Neural cell (in vitro differentiated cells): ENCODE measurements around the gene PHOX2B. TPM values are rescaled to one million over a fixed set of nuclear protein-coding genes. Genes with fewer than 3 reads are reported as not detected.

Experiments used
- H2AFZ ChIP-seq: fragments of 200-600, 300-800 bp; sonication (generic), shearing (Covaris generic); 2 replicates; pipeline ENCODE4 v1.6.0; 2014; ENCODE audit warnings: low read depth, mild to moderate bottlenecking, antibody characterized with exemption, low read length, moderate library complexity
- H3F3A ChIP-seq: fragments of 200-600 bp; shearing (Covaris generic); 2 replicates; pipeline ENCODE4 v1.6.1; 2016; ENCODE audit warnings: mild to moderate bottlenecking, moderate library complexity, mixed read lengths, antibody characterized with exemption, low read length; ENCODE audit not compliant: insufficient read depth, poor library complexity, severe bottlenecking
- H3K27ac ChIP-seq: fragments of 200-600, 300-800 bp; sonication (generic), shearing (Covaris generic); 2 replicates; pipeline ENCODE4 v1.5.1; 2014; ENCODE audit warnings: mild to moderate bottlenecking, low read length, moderate library complexity
- H3K27me3 ChIP-seq: fragments of 300-800, 200-600 bp; sonication (generic), shearing (Covaris generic); 2 replicates; pipeline ENCODE4 v1.6.0; 2014; ENCODE audit warnings: mild to moderate bottlenecking, low read depth, low read length, moderate library complexity; ENCODE audit not compliant: insufficient read depth
- H3K36me3 ChIP-seq: fragments of 300-800, 200-600 bp; sonication (generic), shearing (Covaris generic); 2 replicates; pipeline ENCODE4 v1.5.1; 2014; ENCODE audit warnings: mild to moderate bottlenecking, antibody characterized with exemption, low read length, moderate library complexity; ENCODE audit not compliant: insufficient read depth
- H3K4me2 ChIP-seq: fragments of 300-800, 200-600 bp; sonication (generic), shearing (Covaris generic); 2 replicates; pipeline ENCODE4 v1.6.0; 2014; ENCODE audit warnings: mild to moderate bottlenecking, low read length
- H3K4me3 ChIP-seq: fragments of 300-800, 200-600 bp; sonication (generic), shearing (Covaris generic); 2 replicates; pipeline ENCODE4 v1.5.1; 2014; ENCODE audit warnings: mild to moderate bottlenecking, low read length, moderate library complexity
- H3K79me2 ChIP-seq: fragments of 200-600 bp; shearing (Covaris generic); replicated peaks from 2 replicates; pipeline ENCODE4 v1.6.0; 2014; ENCODE audit warnings: mild to moderate bottlenecking, low read length, moderate library complexity; ENCODE audit not compliant: insufficient read depth
- H3K9ac ChIP-seq: fragments of 300-800, 200-600 bp; sonication (generic), shearing (Covaris generic); 2 replicates; pipeline ENCODE4 v1.6.1; 2016; ENCODE audit warnings: mild to moderate bottlenecking, low read length, mixed read lengths
- H3K9me2 ChIP-seq: fragments of 200-600 bp; shearing (Covaris generic); 2 replicates; pipeline ENCODE4 v1.6.1; 2016; ENCODE audit warnings: mild to moderate bottlenecking, low read length, mixed read lengths; ENCODE audit not compliant: insufficient read depth
- H3K9me3 ChIP-seq: fragments of 200-600, 300-800 bp; sonication (generic), shearing (Covaris generic); 2 replicates; pipeline ENCODE4 v1.6.1; 2016; ENCODE audit warnings: mild to moderate bottlenecking, mixed run types, low read length, moderate library complexity, mixed read lengths
- H4K20me1 ChIP-seq: fragments of 200-600 bp; shearing (Covaris generic); 2 replicates; pipeline ENCODE4 v1.6.1; 2016; ENCODE audit warnings: mild to moderate bottlenecking, mixed run types; ENCODE audit not compliant: insufficient read depth
- EP300 ChIP-seq: fragments of 450-650 bp; conservative IDR thresholded peaks from 2 replicates; pipeline ENCODE4 v1.6.1; 2014; ENCODE audit warnings: antibody characterized with exemption, mild to moderate bottlenecking, moderate library complexity; ENCODE audit not compliant: poor library complexity, severe bottlenecking
- EZH2 ChIP-seq: fragments of 200-600, 300-800 bp; shearing (Covaris generic), sonication (generic); IDR thresholded peaks from 2 replicates; pipeline ENCODE4 v1.6.1; 2014; ENCODE audit warnings: antibody characterized with exemption, low read length, borderline replicate concordance, mild to moderate bottlenecking; ENCODE audit not compliant: insufficient read depth, poor library complexity, severe bottlenecking
- MXI1 ChIP-seq: fragments of 450-650 bp; conservative IDR thresholded peaks from 2 replicates; pipeline ENCODE4 v1.6.1; 2014; ENCODE audit warnings: antibody characterized with exemption, mild to moderate bottlenecking; ENCODE audit not compliant: poor library complexity, severe bottlenecking
- POLR2AphosphoS5 ChIP-seq: IDR thresholded peaks from 2 replicates; pipeline ENCODE4 v1.6.1; 2012
- RAD21 ChIP-seq: fragments of 450-650 bp; conservative IDR thresholded peaks from 2 replicates; pipeline ENCODE4 v1.6.1; 2014; ENCODE audit warnings: antibody characterized with exemption, mild to moderate bottlenecking, moderate library complexity
- SMC3 ChIP-seq: fragments of 450-650 bp; conservative IDR thresholded peaks from 2 replicates; pipeline ENCODE4 v1.6.1; 2014; ENCODE audit warnings: antibody characterized with exemption, mild to moderate bottlenecking, moderate library complexity; ENCODE audit not compliant: poor library complexity
- TAF1 ChIP-seq: IDR thresholded peaks from 2 replicates; pipeline ENCODE4 v1.6.1; 2012; ENCODE audit warnings: low read depth
- polyA plus RNA-seq: library from polyadenylated mRNA; depleted of rRNA; stranded (reverse); fragments of >200 nt; gene quantifications from 2 replicates; pipeline ENCODE4 v1.2.3, GENCODE V29; 2014
- TF ChIP-seq, protein P1 (sequence below): fragments of 450-650 bp; IDR thresholded peaks from 2 replicates; pipeline ENCODE4 v1.5.1; 2014; ENCODE audit warnings: antibody characterized with exemption, mild to moderate bottlenecking, moderate library complexity; ENCODE audit not compliant: poor library complexity, severe bottlenecking
- TF ChIP-seq, protein P2 (sequence below): IDR thresholded peaks from 2 replicates; pipeline ENCODE4 v1.6.1; 2012; ENCODE audit warnings: borderline replicate concordance

PHOX2B gene
- polyA plus RNA-seq, 1 donor from 2014 or later = not detected

DNA sequence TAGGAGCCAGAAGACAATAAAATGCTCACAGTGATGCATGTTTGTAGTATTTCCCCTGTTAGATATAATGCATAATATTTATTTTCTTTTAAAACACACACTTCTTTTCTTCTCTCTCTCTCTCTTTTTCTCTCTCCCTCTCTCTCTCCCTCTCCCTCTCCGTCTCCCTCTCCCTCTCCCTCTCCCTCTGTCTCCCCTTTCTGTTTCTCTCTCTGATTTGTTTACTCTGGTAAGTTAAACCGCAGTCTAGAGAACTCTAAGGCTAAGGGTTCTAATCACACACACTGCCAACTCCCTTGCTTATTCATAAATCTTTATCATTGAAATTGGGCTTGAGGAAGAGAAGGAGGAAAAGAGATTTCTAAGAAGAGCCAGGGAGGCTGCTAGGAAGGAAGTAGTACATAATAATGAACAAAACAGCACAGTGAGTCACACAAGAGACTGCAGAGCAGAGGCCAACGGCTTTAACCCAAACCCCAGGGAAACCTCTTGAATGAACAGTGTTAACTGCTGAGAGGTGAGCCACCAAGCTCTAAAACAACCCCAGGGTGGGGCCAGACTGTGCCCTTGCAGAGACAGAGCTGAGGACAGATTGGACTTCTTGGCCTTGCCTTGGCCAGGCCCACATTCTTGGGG is 9.1 kb upstream of the PHOX2B start:
- Histone ChIP-seq H3K27ac (no peak overlapping the region), H3K9me2 (no peaks in the 10 kb centered on the region), H3K27me3 (peaks cover 39% of the 10 kb centered on the region), H3K9ac (no peak overlapping the region), H3K4me3 (no peak overlapping the region), H3K9me3 (no peaks in the 10 kb centered on the region), H3K36me3 (no peaks in the 10 kb centered on the region), H3K79me2 (no peaks in the 10 kb centered on the region), H2AFZ (no peak overlapping the region), H3F3A (no peaks in the 10 kb centered on the region), H4K20me1 (no peaks in the 10 kb centered on the region), H3K4me2 (no peak overlapping the region)
- TF ChIP-seq, protein P1, sequence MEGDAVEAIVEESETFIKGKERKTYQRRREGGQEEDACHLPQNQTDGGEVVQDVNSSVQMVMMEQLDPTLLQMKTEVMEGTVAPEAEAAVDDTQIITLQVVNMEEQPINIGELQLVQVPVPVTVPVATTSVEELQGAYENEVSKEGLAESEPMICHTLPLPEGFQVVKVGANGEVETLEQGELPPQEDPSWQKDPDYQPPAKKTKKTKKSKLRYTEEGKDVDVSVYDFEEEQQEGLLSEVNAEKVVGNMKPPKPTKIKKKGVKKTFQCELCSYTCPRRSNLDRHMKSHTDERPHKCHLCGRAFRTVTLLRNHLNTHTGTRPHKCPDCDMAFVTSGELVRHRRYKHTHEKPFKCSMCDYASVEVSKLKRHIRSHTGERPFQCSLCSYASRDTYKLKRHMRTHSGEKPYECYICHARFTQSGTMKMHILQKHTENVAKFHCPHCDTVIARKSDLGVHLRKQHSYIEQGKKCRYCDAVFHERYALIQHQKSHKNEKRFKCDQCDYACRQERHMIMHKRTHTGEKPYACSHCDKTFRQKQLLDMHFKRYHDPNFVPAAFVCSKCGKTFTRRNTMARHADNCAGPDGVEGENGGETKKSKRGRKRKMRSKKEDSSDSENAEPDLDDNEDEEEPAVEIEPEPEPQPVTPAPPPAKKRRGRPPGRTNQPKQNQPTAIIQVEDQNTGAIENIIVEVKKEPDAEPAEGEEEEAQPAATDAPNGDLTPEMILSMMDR = no peak
- TF ChIP-seq, protein P2, sequence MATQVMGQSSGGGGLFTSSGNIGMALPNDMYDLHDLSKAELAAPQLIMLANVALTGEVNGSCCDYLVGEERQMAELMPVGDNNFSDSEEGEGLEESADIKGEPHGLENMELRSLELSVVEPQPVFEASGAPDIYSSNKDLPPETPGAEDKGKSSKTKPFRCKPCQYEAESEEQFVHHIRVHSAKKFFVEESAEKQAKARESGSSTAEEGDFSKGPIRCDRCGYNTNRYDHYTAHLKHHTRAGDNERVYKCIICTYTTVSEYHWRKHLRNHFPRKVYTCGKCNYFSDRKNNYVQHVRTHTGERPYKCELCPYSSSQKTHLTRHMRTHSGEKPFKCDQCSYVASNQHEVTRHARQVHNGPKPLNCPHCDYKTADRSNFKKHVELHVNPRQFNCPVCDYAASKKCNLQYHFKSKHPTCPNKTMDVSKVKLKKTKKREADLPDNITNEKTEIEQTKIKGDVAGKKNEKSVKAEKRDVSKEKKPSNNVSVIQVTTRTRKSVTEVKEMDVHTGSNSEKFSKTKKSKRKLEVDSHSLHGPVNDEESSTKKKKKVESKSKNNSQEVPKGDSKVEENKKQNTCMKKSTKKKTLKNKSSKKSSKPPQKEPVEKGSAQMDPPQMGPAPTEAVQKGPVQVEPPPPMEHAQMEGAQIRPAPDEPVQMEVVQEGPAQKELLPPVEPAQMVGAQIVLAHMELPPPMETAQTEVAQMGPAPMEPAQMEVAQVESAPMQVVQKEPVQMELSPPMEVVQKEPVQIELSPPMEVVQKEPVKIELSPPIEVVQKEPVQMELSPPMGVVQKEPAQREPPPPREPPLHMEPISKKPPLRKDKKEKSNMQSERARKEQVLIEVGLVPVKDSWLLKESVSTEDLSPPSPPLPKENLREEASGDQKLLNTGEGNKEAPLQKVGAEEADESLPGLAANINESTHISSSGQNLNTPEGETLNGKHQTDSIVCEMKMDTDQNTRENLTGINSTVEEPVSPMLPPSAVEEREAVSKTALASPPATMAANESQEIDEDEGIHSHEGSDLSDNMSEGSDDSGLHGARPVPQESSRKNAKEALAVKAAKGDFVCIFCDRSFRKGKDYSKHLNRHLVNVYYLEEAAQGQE = no peak
- TF ChIP-seq MXI1 (no peak), EP300 (no peak), EZH2 (no peak), SMC3 (no peak), TAF1 (no peak), RAD21 (no peak), POLR2AphosphoS5 (no peak)

DNA sequence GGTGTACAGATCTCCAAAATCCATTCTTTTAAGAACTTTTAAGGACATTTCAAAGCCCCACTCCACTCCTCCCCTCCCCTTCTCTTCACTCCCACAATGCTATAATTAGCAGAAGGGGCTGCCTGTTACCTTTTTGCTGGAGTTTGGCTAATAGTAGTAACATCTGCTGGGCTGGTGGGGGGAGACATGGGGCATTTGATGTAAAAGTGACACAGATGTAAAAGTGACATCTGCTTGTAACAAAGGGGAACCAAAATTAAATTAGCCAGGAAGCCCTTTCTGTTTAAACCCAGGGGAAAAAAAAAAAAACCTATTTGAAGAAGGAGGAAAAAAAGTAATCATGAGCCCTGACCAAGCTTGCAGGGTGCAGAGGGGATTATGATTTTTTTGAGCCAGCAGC is 5.4 kb upstream of the PHOX2B start:
- no peaks in the 10 kb centered on the region for H3K9me2 ChIP-seq
- H3F3A ChIP-seq = no peaks in the 10 kb centered on the region
- H3K9me3 ChIP-seq = no peaks in the 10 kb centered on the region
- H3K9ac ChIP-seq = no peak overlapping the region
- TF ChIP-seq TAF1 (no peak), RAD21 (no peak), POLR2AphosphoS5 (no peak), EP300 (no peak), MXI1 (no peak), SMC3 (no peak), EZH2 (no peak)
- TF ChIP-seq, protein P2 = no peak
- TF ChIP-seq, protein P1 = no peak
- H3K79me2 ChIP-seq = no peaks in the 10 kb centered on the region
- H3K36me3 ChIP-seq = no peaks in the 10 kb centered on the region
- H3K27ac ChIP-seq = no peak overlapping the region
- H4K20me1 ChIP-seq = no peaks in the 10 kb centered on the region
- peaks cover 76% of the 10 kb centered on the region for H3K27me3 ChIP-seq
- no peak overlapping the region for H3K4me3 ChIP-seq
- H2AFZ ChIP-seq = no peak overlapping the region
- H3K4me2 ChIP-seq = no peak overlapping the region
